ENCODE data around the gene PRKAG2.

PRKAG2 gene

DNA sequence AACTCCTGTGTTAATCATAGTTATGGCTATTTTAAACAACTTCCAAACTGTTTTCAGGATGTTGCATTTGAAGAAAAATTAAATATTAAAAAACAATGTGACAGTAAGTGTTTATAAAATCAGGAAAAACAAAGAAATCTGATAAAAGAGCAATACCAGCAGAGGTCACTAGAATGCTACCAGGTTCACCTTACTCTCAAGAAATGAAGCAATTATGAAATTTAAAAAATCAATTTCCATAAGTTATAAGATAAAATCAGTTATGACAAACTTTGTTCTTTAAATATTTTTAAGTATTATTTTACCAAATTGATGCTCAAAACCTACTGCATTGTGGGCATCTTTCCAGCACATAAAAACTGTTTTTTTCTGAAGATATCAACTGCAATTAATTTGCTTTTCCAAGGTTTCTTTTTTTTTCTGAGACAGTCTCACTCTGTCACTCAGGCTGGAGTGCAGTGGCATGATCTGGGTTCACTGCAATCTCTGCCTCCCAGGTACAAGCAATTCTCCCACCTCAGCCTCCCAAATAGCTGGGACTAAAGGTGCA, 306.5 kb downstream of the PRKAG2 start:
- Histone ChIP-seq H3K27ac (ENCODE audit: insufficient read depth, low read depth, low read length, poor library complexity, severe bottlenecking) (no peak overlapping the region), H3K4me3 (ENCODE audit: insufficient read depth, low read depth, low read length) (no peak overlapping the region), H3K9me3 (ENCODE audit: control insufficient read depth, low read length) (no peaks in the 10 kb centered on the region), H3K4me1 (ENCODE audit: control insufficient read depth, insufficient read depth, low read length) (no peaks in the 10 kb centered on the region), H3K36me3 (ENCODE audit: control insufficient read depth, insufficient read depth, low read length) (no peaks in the 10 kb centered on the region), H3K27me3 (ENCODE audit: control insufficient read depth, insufficient read depth, low read length, poor library complexity, severe bottlenecking) (no peaks in the 10 kb centered on the region)

DNA sequence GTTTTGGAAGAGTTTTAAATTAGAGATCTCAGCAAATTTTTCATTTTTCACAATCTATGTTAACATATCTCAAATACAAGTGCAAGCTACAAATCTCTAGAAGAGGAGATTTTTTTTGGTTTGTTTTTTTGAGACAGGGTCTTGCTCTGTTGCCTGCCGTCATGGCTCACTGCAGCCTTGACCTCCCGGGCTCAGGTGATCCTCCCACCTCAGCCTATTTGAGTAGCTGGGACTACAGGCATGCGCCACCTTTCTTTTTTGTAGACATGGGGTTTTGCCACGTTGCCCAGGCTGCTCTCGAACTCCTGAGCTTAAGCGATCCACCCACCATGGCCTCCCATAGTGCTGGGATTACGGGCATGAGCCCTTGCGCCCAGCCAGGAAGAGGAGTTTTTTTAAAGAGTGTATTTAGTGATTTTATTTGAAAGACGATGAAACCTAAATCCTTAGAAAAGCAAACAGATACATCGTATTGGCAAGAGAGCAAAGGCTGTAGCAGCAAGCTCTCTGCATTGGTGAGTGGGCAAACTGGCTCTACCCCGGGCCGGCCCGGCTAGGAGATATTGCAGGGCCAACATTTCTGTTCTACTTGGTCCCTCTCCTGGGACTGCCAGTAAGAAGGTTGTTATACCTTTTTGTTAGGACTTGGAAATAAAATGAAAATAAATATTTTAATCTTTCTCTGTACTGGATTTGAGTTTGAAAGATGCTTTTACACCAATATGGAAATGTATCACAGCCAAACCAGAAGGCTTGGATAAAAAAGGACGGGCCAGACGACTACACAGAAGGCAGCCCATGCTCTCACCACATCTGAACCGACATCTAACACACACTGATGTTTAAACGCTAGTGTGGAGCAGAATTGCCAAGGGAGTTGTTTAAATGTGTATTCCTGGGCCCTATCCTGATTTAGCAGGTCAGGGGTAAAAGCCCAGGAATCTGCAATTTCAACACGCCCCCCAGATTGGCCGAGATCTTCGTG, 307.7 kb downstream of the PRKAG2 start:
- H3K9me3 ChIP-seq (ENCODE audit: control insufficient read depth, low read length) = no peaks in the 10 kb centered on the region
- no peak overlapping the region for H3K27ac ChIP-seq (ENCODE audit: insufficient read depth, low read depth, low read length, poor library complexity, severe bottlenecking)
- no peaks in the 10 kb centered on the region for H3K36me3 ChIP-seq (ENCODE audit: control insufficient read depth, insufficient read depth, low read length)
- no peaks in the 10 kb centered on the region for H3K27me3 ChIP-seq (ENCODE audit: control insufficient read depth, insufficient read depth, low read length, poor library complexity, severe bottlenecking)
- WGBS, 2 experiments = 90 to 91% methylated on average over 20 of the region's 20 CpGs
- H3K4me1 ChIP-seq (ENCODE audit: control insufficient read depth, insufficient read depth, low read length) = no peaks in the 10 kb centered on the region
- no peak overlapping the region for H3K4me3 ChIP-seq (ENCODE audit: insufficient read depth, low read depth, low read length)

DNA sequence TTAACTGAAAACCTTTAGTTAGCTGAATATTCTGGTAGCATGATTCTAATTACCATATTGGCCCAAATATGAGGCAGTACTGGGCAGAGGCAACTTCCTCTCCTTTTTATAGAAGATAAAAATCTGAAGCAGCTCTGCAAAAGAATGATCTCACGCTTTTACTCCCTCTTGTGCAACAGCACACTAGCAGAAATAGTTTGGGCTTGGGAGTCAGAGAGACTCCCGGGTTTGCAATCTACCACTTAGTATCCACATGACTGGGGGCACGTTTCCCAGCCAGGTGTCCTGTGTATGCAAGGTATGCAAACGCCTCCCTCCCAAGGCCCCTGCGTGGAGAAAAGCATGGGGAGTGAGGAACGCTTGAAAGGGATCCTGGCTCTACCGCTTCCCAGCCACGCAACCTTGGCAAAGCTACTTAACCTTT, 310.0 kb downstream of the PRKAG2 start:
- H3K4me3 ChIP-seq (ENCODE audit: insufficient read depth, low read depth, low read length) = no peak overlapping the region
- H3K36me3 ChIP-seq (ENCODE audit: control insufficient read depth, insufficient read depth, low read length) = peaks cover 3% of the 10 kb centered on the region
- H3K4me1 ChIP-seq (ENCODE audit: control insufficient read depth, insufficient read depth, low read length) = no peaks in the 10 kb centered on the region
- no peaks in the 10 kb centered on the region for H3K27me3 ChIP-seq (ENCODE audit: control insufficient read depth, insufficient read depth, low read length, poor library complexity, severe bottlenecking)
- WGBS, 2 experiments = 55 to 65% methylated on average over 6 to 8 of the region's 8 CpGs
- H3K27ac ChIP-seq (ENCODE audit: insufficient read depth, low read depth, low read length, poor library complexity, severe bottlenecking) = no peak overlapping the region
- no peaks in the 10 kb centered on the region for H3K9me3 ChIP-seq (ENCODE audit: control insufficient read depth, low read length)

DNA sequence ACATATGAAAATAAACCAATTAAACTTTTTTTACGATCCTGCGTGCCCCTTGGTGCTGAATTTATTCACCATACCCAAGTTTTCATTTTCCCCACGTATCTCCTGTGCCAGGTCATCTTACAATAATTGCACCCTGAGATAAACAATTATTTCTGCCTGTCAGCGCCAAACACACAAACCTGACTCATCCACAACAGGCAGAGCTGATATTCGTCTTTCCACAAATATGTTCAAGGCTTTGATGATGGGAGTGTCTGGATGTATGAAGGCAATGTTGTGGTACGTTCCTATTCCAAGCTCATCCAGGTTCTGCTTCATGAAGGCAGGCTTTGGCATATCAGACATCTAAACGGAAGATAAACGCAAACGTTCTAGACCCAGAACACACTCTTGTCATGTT, 311.4 kb downstream of the PRKAG2 start:
- H3K9me3 ChIP-seq (ENCODE audit: control insufficient read depth, low read length) = no peaks in the 10 kb centered on the region
- no peak overlapping the region for H3K27ac ChIP-seq (ENCODE audit: insufficient read depth, low read depth, low read length, poor library complexity, severe bottlenecking)
- WGBS, 2 experiments = 93 to 94% methylated on average over 9 of the region's 9 CpGs
- no peak overlapping the region for H3K4me3 ChIP-seq (ENCODE audit: insufficient read depth, low read depth, low read length)
- no peaks in the 10 kb centered on the region for H3K27me3 ChIP-seq (ENCODE audit: control insufficient read depth, insufficient read depth, low read length, poor library complexity, severe bottlenecking)
- H3K36me3 ChIP-seq (ENCODE audit: control insufficient read depth, insufficient read depth, low read length) = peaks cover 3% of the 10 kb centered on the region
- no peaks in the 10 kb centered on the region for H3K4me1 ChIP-seq (ENCODE audit: control insufficient read depth, insufficient read depth, low read length)

DNA sequence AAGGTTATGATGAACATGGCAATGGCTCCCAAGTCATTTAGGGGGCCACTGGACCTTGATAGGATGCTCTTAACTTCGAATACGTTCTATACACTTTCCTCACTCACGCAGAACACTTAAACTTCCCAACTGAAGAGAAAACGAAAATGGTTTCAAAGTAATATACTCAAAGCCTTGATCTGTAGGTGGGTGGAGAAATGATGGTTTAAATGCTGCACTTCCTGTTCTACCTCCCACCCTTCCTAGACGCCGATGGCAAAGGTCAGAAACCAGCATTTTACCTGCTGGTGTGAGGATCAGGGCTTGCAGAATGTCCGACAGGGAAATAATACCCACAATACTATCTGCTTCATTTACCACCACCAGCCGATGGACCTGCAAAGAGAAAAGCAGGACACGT, 316.7 kb downstream of the PRKAG2 start:
- Histone ChIP-seq H3K4me1 (ENCODE audit: control insufficient read depth, insufficient read depth, low read length) (no peaks in the 10 kb centered on the region), H3K4me3 (ENCODE audit: insufficient read depth, low read depth, low read length) (no peak overlapping the region), H3K27me3 (ENCODE audit: control insufficient read depth, insufficient read depth, low read length, poor library complexity, severe bottlenecking) (no peaks in the 10 kb centered on the region), H3K9me3 (ENCODE audit: control insufficient read depth, low read length) (no peaks in the 10 kb centered on the region), H3K27ac (ENCODE audit: insufficient read depth, low read depth, low read length, poor library complexity, severe bottlenecking) (no peak overlapping the region), H3K36me3 (ENCODE audit: control insufficient read depth, insufficient read depth, low read length) (peaks cover 3% of the 10 kb centered on the region)
- WGBS, 2 experiments = 97 to 100% methylated on average over 6 to 8 of the region's 9 CpGs

DNA sequence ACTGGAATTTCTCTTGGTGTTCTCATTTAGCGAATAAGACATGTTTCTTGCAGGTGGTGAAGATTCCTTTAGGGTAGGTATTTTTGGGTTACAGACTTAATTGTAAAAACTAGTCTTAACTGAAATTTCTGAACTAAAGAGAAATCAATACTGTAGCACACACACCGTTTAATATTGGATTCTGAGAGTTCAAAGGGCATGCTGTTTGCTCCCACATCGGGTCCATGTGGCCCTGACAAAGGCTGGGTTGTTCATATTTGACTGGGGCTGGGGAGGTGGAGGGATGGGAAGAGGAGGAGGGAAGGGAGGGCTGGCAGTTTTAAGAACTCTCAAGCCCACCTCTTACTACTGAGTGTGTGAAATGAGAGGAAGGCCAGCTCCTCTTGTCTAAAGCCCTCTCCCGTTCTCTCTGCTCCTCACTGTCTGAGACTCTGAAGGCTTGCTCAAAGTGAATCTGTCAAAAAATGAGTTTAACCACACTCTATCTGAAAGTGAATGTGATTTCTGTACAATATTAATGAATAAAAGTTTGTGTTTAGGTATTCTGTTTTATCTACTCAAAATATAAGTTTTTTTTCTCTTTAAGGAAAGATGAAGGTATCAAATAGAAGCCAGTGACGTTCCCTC, 317.2 kb downstream of the PRKAG2 start:
- H3K27me3 ChIP-seq (ENCODE audit: control insufficient read depth, insufficient read depth, low read length, poor library complexity, severe bottlenecking) = no peaks in the 10 kb centered on the region
- H3K27ac ChIP-seq (ENCODE audit: insufficient read depth, low read depth, low read length, poor library complexity, severe bottlenecking) = no peak overlapping the region
- H3K4me3 ChIP-seq (ENCODE audit: insufficient read depth, low read depth, low read length) = no peak overlapping the region
- H3K4me1 ChIP-seq (ENCODE audit: control insufficient read depth, insufficient read depth, low read length) = no peaks in the 10 kb centered on the region
- no peaks in the 10 kb centered on the region for H3K9me3 ChIP-seq (ENCODE audit: control insufficient read depth, low read length)
- peaks cover 3% of the 10 kb centered on the region for H3K36me3 ChIP-seq (ENCODE audit: control insufficient read depth, insufficient read depth, low read length)
- 90 to 98% methylated on average over 5 of the region's 5 CpGs for WGBS, 2 experiments

DNA sequence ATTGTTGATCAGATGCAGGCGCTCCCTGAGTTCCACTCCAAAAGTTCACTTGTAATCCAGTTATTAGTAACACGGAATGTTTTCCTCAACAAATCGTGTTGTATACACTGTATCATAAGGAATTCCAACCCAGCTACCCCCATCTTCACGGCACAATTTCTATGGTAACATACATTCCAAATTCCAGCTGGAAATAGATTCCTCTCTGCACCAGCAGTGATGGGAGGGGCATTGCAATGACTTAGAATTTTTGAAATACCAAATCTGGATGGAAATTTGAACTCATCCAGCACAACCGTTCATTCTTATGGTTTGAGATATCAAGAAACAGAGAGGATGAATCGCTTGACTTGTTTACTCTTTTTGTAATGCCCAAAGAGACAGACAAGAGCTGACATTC, 318.3 kb downstream of the PRKAG2 start:
- no peaks in the 10 kb centered on the region for H3K9me3 ChIP-seq (ENCODE audit: control insufficient read depth, low read length)
- WGBS, 2 experiments = 96 to 98% methylated on average over 6 of the region's 6 CpGs
- no peak overlapping the region for H3K4me3 ChIP-seq (ENCODE audit: insufficient read depth, low read depth, low read length)
- H3K36me3 ChIP-seq (ENCODE audit: control insufficient read depth, insufficient read depth, low read length) = peaks cover 3% of the 10 kb centered on the region
- peaks cover 5% of the 10 kb centered on the region for H3K4me1 ChIP-seq (ENCODE audit: control insufficient read depth, insufficient read depth, low read length)
- no peak overlapping the region for H3K27ac ChIP-seq (ENCODE audit: insufficient read depth, low read depth, low read length, poor library complexity, severe bottlenecking)
- no peaks in the 10 kb centered on the region for H3K27me3 ChIP-seq (ENCODE audit: control insufficient read depth, insufficient read depth, low read length, poor library complexity, severe bottlenecking)

DNA sequence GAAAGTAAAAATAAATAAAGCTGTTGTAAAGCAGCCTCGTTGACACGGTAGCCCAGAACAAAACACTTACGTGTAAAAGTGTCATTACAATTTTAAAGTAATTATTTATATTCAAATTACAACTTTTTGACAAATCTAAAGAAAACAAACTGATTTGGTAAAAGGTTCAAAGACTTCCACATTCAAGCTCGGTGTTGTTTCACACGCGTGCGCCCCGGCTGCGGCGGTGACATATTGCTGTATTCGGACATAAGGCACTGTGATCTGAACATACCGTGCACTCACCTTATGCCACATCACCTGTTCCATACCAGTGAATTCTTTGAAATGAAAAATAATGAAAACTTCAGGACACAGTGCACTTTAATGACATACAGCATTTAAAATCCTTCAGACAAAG, 320.3 kb downstream of the PRKAG2 start:
- Histone ChIP-seq H3K36me3 (ENCODE audit: control insufficient read depth, insufficient read depth, low read length) (no peaks in the 10 kb centered on the region), H3K4me3 (ENCODE audit: insufficient read depth, low read depth, low read length) (no peak overlapping the region), H3K4me1 (ENCODE audit: control insufficient read depth, insufficient read depth, low read length) (peaks cover 5% of the 10 kb centered on the region), H3K27ac (ENCODE audit: insufficient read depth, low read depth, low read length, poor library complexity, severe bottlenecking) (no peak overlapping the region), H3K9me3 (ENCODE audit: control insufficient read depth, low read length) (no peaks in the 10 kb centered on the region), H3K27me3 (ENCODE audit: control insufficient read depth, insufficient read depth, low read length, poor library complexity, severe bottlenecking) (no peaks in the 10 kb centered on the region)
- 97 to 98% methylated on average over 9 to 12 of the region's 12 CpGs for WGBS, 2 experiments

DNA sequence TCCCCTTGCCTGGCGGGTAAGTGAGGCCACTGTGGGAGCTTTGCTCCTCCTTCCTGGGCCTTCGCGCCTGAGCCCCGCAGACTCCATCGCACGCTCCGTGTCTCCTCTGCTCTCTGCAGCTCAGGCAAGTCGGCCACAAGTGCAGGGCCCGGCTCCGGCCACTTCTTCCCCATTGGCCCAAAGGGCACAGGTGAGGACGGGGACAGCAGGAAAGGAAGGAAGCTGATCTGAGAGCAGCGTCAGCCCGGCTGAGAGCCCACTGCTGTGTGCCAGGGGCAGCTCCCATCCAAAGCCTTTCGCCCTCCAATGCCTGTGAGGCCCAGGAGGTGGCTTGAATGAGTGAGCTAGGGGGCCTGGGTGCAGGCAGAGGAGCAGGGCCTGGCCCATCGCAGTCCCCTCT, 323.6 kb downstream of the PRKAG2 start:
- H3K27ac ChIP-seq (ENCODE audit: insufficient read depth, low read depth, low read length, poor library complexity, severe bottlenecking) = no peak overlapping the region
- H3K9me3 ChIP-seq (ENCODE audit: control insufficient read depth, low read length) = no peaks in the 10 kb centered on the region
- H3K27me3 ChIP-seq (ENCODE audit: control insufficient read depth, insufficient read depth, low read length, poor library complexity, severe bottlenecking) = no peaks in the 10 kb centered on the region
- no peaks in the 10 kb centered on the region for H3K36me3 ChIP-seq (ENCODE audit: control insufficient read depth, insufficient read depth, low read length)
- H3K4me1 ChIP-seq (ENCODE audit: control insufficient read depth, insufficient read depth, low read length) = peaks cover 5% of the 10 kb centered on the region
- 82 to 83% methylated on average over 15 of the region's 15 CpGs for WGBS, 2 experiments
- no peak overlapping the region for H3K4me3 ChIP-seq (ENCODE audit: insufficient read depth, low read depth, low read length)

DNA sequence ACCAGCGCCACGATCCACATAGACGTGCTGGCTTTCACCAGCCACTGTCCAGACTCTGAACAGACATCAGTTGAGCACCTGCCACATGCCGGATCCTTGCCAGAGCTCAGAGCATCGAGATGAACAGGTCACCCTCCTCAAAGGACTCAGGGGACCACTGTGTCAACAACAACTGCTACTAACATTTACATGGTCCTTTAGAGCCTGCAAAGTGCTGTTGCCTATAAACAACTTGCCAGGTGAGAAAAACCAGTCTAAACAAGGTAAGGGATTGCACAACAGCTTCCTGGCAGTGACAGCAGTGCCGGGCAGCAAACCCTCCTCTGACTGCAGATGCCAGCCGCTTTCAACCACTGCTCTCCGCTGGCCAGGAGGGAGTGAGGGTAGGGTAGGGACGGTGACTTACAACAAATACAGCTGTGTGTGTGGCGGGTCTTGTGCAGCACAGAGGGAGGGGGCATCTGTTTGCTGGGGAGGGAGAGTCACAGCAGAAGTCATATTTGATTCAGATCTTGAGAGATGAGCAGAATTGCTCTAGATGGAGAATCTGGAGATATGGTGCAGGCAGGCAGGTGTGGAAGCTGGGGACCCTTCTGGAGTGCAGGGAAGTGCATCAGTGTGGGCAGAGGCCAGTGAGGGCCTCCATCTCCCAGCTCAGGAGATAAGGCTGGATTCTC, 324.4 kb downstream of the PRKAG2 start:
- Histone ChIP-seq H3K27me3 (ENCODE audit: control insufficient read depth, insufficient read depth, low read length, poor library complexity, severe bottlenecking) (no peaks in the 10 kb centered on the region), H3K27ac (ENCODE audit: insufficient read depth, low read depth, low read length, poor library complexity, severe bottlenecking) (no peak overlapping the region), H3K4me1 (ENCODE audit: control insufficient read depth, insufficient read depth, low read length) (peaks cover 5% of the 10 kb centered on the region), H3K36me3 (ENCODE audit: control insufficient read depth, insufficient read depth, low read length) (no peaks in the 10 kb centered on the region), H3K4me3 (ENCODE audit: insufficient read depth, low read depth, low read length) (no peak overlapping the region), H3K9me3 (ENCODE audit: control insufficient read depth, low read length) (no peaks in the 10 kb centered on the region)
- WGBS, 2 experiments = 89 to 90% methylated on average over 10 of the region's 10 CpGs

Measured in ectodermal cell (in vitro differentiated cells).